ENCODE measurements around the gene KCNA4.

Gene KCNA4

DNA sequence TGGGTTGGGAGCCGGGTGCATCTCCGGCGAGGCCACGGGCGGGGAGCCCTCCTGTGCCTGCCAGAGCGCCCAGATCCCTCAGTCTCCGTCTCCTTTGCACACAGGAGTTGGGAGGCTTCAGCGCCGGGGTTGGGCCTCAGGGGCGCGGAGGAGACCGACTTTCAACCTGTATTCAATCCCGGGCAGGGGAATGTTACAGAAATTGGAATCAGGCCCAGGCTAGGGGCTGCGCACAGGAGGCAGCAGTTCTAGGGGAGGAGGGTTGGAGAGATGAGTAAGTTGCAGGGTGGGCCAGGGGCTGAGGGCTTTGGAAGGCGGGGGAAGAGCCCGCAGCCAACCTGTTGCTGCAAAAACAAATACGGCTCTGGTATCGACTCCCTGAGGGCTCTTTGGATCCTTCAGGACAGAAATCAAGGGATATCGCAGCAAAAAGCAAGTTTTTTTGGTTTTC, 640 bp upstream of the KCNA4 start:
- no peak for FAIRE-seq
- DNase-seq (ENCODE audit: insufficient read length, low spot score) = no peak
- TF ChIP-seq, protein P1, sequence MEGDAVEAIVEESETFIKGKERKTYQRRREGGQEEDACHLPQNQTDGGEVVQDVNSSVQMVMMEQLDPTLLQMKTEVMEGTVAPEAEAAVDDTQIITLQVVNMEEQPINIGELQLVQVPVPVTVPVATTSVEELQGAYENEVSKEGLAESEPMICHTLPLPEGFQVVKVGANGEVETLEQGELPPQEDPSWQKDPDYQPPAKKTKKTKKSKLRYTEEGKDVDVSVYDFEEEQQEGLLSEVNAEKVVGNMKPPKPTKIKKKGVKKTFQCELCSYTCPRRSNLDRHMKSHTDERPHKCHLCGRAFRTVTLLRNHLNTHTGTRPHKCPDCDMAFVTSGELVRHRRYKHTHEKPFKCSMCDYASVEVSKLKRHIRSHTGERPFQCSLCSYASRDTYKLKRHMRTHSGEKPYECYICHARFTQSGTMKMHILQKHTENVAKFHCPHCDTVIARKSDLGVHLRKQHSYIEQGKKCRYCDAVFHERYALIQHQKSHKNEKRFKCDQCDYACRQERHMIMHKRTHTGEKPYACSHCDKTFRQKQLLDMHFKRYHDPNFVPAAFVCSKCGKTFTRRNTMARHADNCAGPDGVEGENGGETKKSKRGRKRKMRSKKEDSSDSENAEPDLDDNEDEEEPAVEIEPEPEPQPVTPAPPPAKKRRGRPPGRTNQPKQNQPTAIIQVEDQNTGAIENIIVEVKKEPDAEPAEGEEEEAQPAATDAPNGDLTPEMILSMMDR (IDR thresholded peaks at IDR 0.05; ENCODE audit: insufficient read depth, missing control alignments) = no peak

- no peak for FAIRE-seq
- DNase-seq (ENCODE audit: insufficient read length, low spot score) = no peak
- TF ChIP-seq, protein P1 (IDR thresholded peaks at IDR 0.05; ENCODE audit: insufficient read depth, missing control alignments) = no peak
Measured at GRCh38 chr11:30015725-30016412, 961 bp downstream of the KCNA4 start.

- FAIRE-seq (no peak), DNase-seq (ENCODE audit: insufficient read length, low spot score) (no peak)
- TF ChIP-seq, protein P1 (IDR thresholded peaks at IDR 0.05; ENCODE audit: insufficient read depth, missing control alignments) = no peak
Measured at GRCh38 chr11:30012346-30012745, 4.5 kb downstream of the KCNA4 start.

- TF ChIP-seq, protein P1 (IDR thresholded peaks at IDR 0.05; ENCODE audit: insufficient read depth, missing control alignments) = no peak
- DNase-seq (ENCODE audit: insufficient read length, low spot score) (no peak), FAIRE-seq (no peak)
Measured at GRCh38 chr11:30009060-30009459, 7.8 kb downstream of the KCNA4 start.

- DNase-seq (ENCODE audit: insufficient read length, low spot score) = no peak
- TF ChIP-seq, protein P1 (IDR thresholded peaks at IDR 0.05; ENCODE audit: insufficient read depth, missing control alignments) = no peak
- FAIRE-seq = no peak
Measured at GRCh38 chr11:30006876-30007275, 10.0 kb downstream of the KCNA4 start.

DNA sequence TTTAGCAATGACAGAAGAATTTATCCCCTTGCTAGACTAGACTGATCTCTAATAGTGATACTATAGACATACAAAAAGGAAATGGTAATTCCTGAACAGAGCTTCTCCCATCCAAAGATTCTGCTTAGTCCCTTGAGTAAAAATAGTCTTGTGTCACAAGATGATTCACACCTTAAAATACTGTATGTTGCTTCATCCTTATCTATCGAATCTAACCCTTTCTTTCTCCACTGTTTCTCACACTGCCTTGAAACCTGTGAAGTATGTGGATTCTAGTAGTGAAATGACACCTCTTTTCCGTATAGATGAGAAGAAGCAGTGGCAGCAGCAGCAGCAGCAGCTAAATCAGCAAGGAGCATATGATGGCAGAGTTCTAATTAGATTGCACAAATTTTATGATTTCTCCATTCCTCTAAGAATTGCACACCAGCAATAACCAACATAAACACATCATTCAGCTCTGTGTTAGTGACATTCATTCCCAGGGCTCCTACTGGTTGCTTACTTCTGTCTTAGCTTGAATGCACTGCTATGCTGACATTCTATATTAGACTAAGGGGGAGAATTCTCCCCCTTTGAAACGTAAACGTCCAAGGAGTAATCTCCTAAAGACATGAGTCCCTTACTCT, 14.6 kb downstream of the KCNA4 start:
- FAIRE-seq (no peak), DNase-seq (ENCODE audit: insufficient read length, low spot score) (no peak)
- TF ChIP-seq, protein P1 (IDR thresholded peaks at IDR 0.05; ENCODE audit: insufficient read depth, missing control alignments) = no peak

All from D721Med (cell line).